GM19240 (cell line): ENCODE results near the gene GPR6.

Experiments
- DNase-seq: peaks from one replicate; pipeline ENCODE4 v3.0.0; 2011; ENCODE audit warnings: low spot score; ENCODE audit not compliant: insufficient read length

Gene GPR6

GRCh38 chr6:109978174-109979032 is at the start of gene GPR6:
TSS of gene GPR6 (plus strand) at chr6:109978311. CDS start at chr6:109979113, 802 bp downstream.
- peak; percentile 13 for DNase-seq

GRCh38 chr6:109934293-109934692 is 43.8 kb upstream of the GPR6 start:
- no peak for DNase-seq

GRCh38 chr6:109939654-109940053 is 38.5 kb upstream of the GPR6 start:
- no peak for DNase-seq

GRCh38 chr6:109944448-109944847 is 33.7 kb upstream of the GPR6 start:
- no peak for DNase-seq

- no peak for DNase-seq
Measured at GRCh38 chr6:109945091-109945490, 33.0 kb upstream of the GPR6 start.

- DNase-seq: no peak
Measured at GRCh38 chr6:109946979-109947378, 31.1 kb upstream of the GPR6 start.

- DNase-seq: no peak
Measured at GRCh38 chr6:109949281-109950065, 28.6 kb upstream of the GPR6 start.

GRCh38 chr6:109955491-109955890 is 22.6 kb upstream of the GPR6 start:
- no peak for DNase-seq

GRCh38 chr6:109958626-109959025 is 19.5 kb upstream of the GPR6 start:
- DNase-seq: no peak

GRCh38 chr6:109961611-109962041 is 16.5 kb upstream of the GPR6 start:
- no peak for DNase-seq

- DNase-seq: no peak
Measured at GRCh38 chr6:109962271-109962670, 15.8 kb upstream of the GPR6 start.

- DNase-seq: no peak
Measured at GRCh38 chr6:109963598-109964170, 14.4 kb upstream of the GPR6 start.

- no peak for DNase-seq
Measured at GRCh38 chr6:109964949-109965348, 13.2 kb upstream of the GPR6 start.

- DNase-seq: no peak
Measured at GRCh38 chr6:109966299-109966698, 11.8 kb upstream of the GPR6 start.

- DNase-seq: no peak
Measured at GRCh38 chr6:109977791-109978173, 329 bp upstream of the GPR6 start.

GRCh38 chr6:109979033-109979921 is 1.2 kb downstream of the GPR6 start:
- no peak for DNase-seq

GRCh38 chr6:109984410-109984809 is 6.3 kb downstream of the GPR6 start:
- no peak for DNase-seq

GRCh38 chr6:109987196-109987595 is 9.1 kb downstream of the GPR6 start:
- DNase-seq: no peak

- DNase-seq: no peak
Measured at GRCh38 chr6:109991201-109992101, 13.3 kb downstream of the GPR6 start.

- DNase-seq: no peak
Measured at GRCh38 chr6:109998159-109998785, 20.2 kb downstream of the GPR6 start.
